MCF 10A (cell line): ENCODE data around the gene QPCTL. TPM values are rescaled to one million over a fixed set of nuclear protein-coding genes. Genes with fewer than 3 reads are reported as not detected.
"Not testable (repeated sequence)": the region's sequence is repeated elsewhere in the genome, so short reads cannot be mapped to it uniquely, and the experiment has no call there.

Source experiments
- BruUV-seq: library from RNA; stranded (reverse); fragments of 400-500 nt; replicated peaks from 2 replicates; lab custom pipeline; 2021; lab: Mats Ljungman, UMichigan
- CTCF ChIA-PET: fragments of 300-600 bp; sonication (Branson Sonifier 250); formaldehyde crosslinking; extraction: SDS; loops from one replicate; lab custom pipeline; 2021; ENCODE audit warnings: antibody characterized with exemption, inconsistent platforms; lab: Yijun Ruan, JAX
- POLR2A ChIA-PET: fragments of 300-600, 350-650 bp; sonication (Branson Sonifier 250); formaldehyde crosslinking; extraction: SDS; loops from one replicate; lab custom pipeline; 2020; ENCODE audit warnings: antibody characterized with exemption, inconsistent platforms; lab: Yijun Ruan, JAX
- DNase-seq: peaks from one replicate; pipeline ENCODE4 v3.0.0-alpha.2; 2018; ENCODE audit not compliant: unreplicated experiment
- H3K27ac Mint-ChIP-seq: one replicate; pipeline ENCODE4 v1.8.0; 2022; ENCODE audit warnings: mild to moderate bottlenecking, low read depth, mixed read lengths; ENCODE audit not compliant: unreplicated experiment
- H3K27me3 Mint-ChIP-seq: one replicate; pipeline ENCODE4 v1.8.0; 2022; ENCODE audit warnings: mixed read lengths; ENCODE audit not compliant: insufficient read depth, unreplicated experiment
- H3K36me3 Mint-ChIP-seq: one replicate; pipeline ENCODE4 v1.8.0; 2022; ENCODE audit warnings: mild to moderate bottlenecking, moderate library complexity, mixed read lengths; ENCODE audit not compliant: insufficient read depth, unreplicated experiment
- H3K4me1 Mint-ChIP-seq: one replicate; pipeline ENCODE4 v1.8.0; 2022; ENCODE audit warnings: mixed read lengths; ENCODE audit not compliant: insufficient read depth, unreplicated experiment
- H3K4me3 Mint-ChIP-seq: one replicate; pipeline ENCODE4 v1.8.0; 2022; ENCODE audit warnings: mild to moderate bottlenecking, moderate library complexity, mixed read lengths; ENCODE audit not compliant: unreplicated experiment
- H3K9me3 Mint-ChIP-seq: one replicate; pipeline ENCODE4 v1.8.0; 2022; ENCODE audit warnings: mixed read lengths; ENCODE audit not compliant: unreplicated experiment
- CTCF ChIP-seq: fragments of 200-600 bp; IDR thresholded peaks from one replicate; pipeline ENCODE4 v1.8.0; 2022; ENCODE audit warnings: antibody characterized with exemption, mild to moderate bottlenecking; ENCODE audit not compliant: unreplicated experiment
- intact Hi-C: fragments of 100-400 bp; cut with micrococcal nuclease; formaldehyde crosslinking; loops from 2 replicates; pipeline ENCODE4 v1.14.1; 2022
- total RNA-seq: library from RNA; stranded (reverse); gene quantifications from 2 replicates; pipeline ENCODE4 v1.2.3, GENCODE V29; 2022

Gene QPCTL
- total RNA-seq, 1 experiment from 2014 or later: 14.9 TPM

GRCh38 chr19:45682908-45683307 lies 9.6 kb upstream of the QPCTL start:
- H3K9me3 Mint-ChIP-seq: no peaks in the 10 kb centered on the region
- no peak overlapping the region for H3K27ac Mint-ChIP-seq
- no peaks in the 10 kb centered on the region for H3K27me3 Mint-ChIP-seq
- POLR2A ChIA-PET: interaction anchor here (0.6 to 4.7 kb wide), 2 partner anchors 8 to 42 kb away, joined by 4 to 43 read pairs; partner anchors contain the start of genes QPCTL and SNRPD2
- intact Hi-C loops: loop anchor here (5.0 to 10.0 kb wide), 2 partner anchors 41 to 78 kb away; partner anchors contain the start of gene GPR4
- no TSS peak for BruUV-seq
- CTCF ChIA-PET: interaction anchor here (0.6 to 1.7 kb wide), 5 partner anchors 31 to 250 kb away, joined by 3 to 6 read pairs (median 3); no protein-coding TSS in a partner anchor
- H3K4me3 Mint-ChIP-seq: no peak overlapping the region
- H3K36me3 Mint-ChIP-seq: peaks cover 31% of the 10 kb centered on the region
- no peak for DNase-seq
- TF ChIP-seq CTCF: no peak
- peaks cover 11% of the 10 kb centered on the region for H3K4me1 Mint-ChIP-seq

GRCh38 chr19:45685045-45685444 lies 7.4 kb upstream of the QPCTL start:
- peaks cover 52% of the 10 kb centered on the region for H3K36me3 Mint-ChIP-seq
- H3K4me1 Mint-ChIP-seq: peaks cover 15% of the 10 kb centered on the region
- H3K4me3 Mint-ChIP-seq, H3K9me3 Mint-ChIP-seq, H3K27ac Mint-ChIP-seq, DNase-seq, H3K27me3 Mint-ChIP-seq, BruUV-seq: not testable (repeated sequence)
- POLR2A ChIA-PET: interaction anchor here (1.2 kb wide), 1 partner anchor 68 kb away, joined by 3 read pairs; no protein-coding TSS in a partner anchor
- intact Hi-C loops: loop anchor here (10.0 kb wide), 1 partner anchor 80 kb away; the partner anchor contains the start of gene GPR4
- CTCF ChIA-PET: interaction anchor here (0.6 to 1.4 kb wide), 2 partner anchors 43 to 109 kb away, joined by 3 to 5 read pairs; no protein-coding TSS in a partner anchor

GRCh38 chr19:45687599-45687998 lies 4.9 kb upstream of the QPCTL start:
- TF ChIP-seq CTCF: no peak
- no peak for DNase-seq
- Mint-ChIP-seq H3K27ac (no peak overlapping the region), H3K27me3 (no peaks in the 10 kb centered on the region), H3K4me3 (no peak overlapping the region), H3K36me3 (peaks cover 71% of the 10 kb centered on the region), H3K9me3 (no peaks in the 10 kb centered on the region), H3K4me1 (peaks cover 4% of the 10 kb centered on the region)
- no TSS peak for BruUV-seq
- ChIA-PET POLR2A (interaction anchor here (0.7 kb wide), 1 partner anchor 13 kb away, joined by 3 read pairs; no protein-coding TSS in a partner anchor), CTCF (interaction anchor here (0.7 to 0.8 kb wide), 2 partner anchors 23 to 79 kb away, joined by 3 to 4 read pairs; no protein-coding TSS in a partner anchor)
- intact Hi-C loops: loop anchor here (10.0 kb wide), 1 partner anchor 83 kb away; the partner anchor contains the start of gene GPR4

- intact Hi-C loops: loop anchor here (1.0 kb wide), 1 partner anchor 78 kb away; the partner anchor contains the start of gene SIX5
- H3K27ac Mint-ChIP-seq: peak within 1 kb of the TSS; percentile 95
- peak within 1 kb of the TSS; percentile 85 for H3K4me3 Mint-ChIP-seq
- H3K9me3 Mint-ChIP-seq: no peaks in the 10 kb centered on the region
- peak; percentile 97 for DNase-seq
- H3K4me1 Mint-ChIP-seq: peaks cover 4% of the 10 kb centered on the region
- no peaks in the 10 kb centered on the region for H3K27me3 Mint-ChIP-seq
- H3K36me3 Mint-ChIP-seq: peaks cover 63% of the 10 kb centered on the region
- CTCF ChIA-PET: interaction anchor here (0.6 to 3.8 kb wide), 10 partner anchors 10 to 77 kb away, joined by 3 to 42 read pairs (median 4); partner anchors contain the start of gene SIX5
- TSS peak; percentile 81 for BruUV-seq
- no peak for TF ChIP-seq CTCF
- POLR2A ChIA-PET: interaction anchor here (0.6 to 7.3 kb wide), 42 partner anchors 9 to 1089 kb away, joined by 3 to 108 read pairs (median 4); partner anchors contain the start of genes BLOC1S3, CCDC61, DMPK and DMWD
Measured at GRCh38 chr19:45691516-45692186, 815 bp upstream of the QPCTL start, which contains the start of gene SNRPD2. Gene SNRPD2 (minus strand): TSS chr19:45691953. CDS start chr19:45691888, 65 bp downstream.
